Stimulated activated CD4-positive, alpha-beta T cell treated with anti-CD3 and anti-CD28 coated beads, Interleukin-12 subunit alpha, Interleukin-12 subunit beta, amount 100 ng/mL, for 24 hours (primary cell): ENCODE results near the gene SOX11.

Experiments
- DNase-seq, 2 experiments: peaks; one replicate each; pipeline ENCODE4 v3.0.0-alpha.2; 2020; ENCODE audit warnings: low read depth in 2 of 2

SOX11 gene

DNA sequence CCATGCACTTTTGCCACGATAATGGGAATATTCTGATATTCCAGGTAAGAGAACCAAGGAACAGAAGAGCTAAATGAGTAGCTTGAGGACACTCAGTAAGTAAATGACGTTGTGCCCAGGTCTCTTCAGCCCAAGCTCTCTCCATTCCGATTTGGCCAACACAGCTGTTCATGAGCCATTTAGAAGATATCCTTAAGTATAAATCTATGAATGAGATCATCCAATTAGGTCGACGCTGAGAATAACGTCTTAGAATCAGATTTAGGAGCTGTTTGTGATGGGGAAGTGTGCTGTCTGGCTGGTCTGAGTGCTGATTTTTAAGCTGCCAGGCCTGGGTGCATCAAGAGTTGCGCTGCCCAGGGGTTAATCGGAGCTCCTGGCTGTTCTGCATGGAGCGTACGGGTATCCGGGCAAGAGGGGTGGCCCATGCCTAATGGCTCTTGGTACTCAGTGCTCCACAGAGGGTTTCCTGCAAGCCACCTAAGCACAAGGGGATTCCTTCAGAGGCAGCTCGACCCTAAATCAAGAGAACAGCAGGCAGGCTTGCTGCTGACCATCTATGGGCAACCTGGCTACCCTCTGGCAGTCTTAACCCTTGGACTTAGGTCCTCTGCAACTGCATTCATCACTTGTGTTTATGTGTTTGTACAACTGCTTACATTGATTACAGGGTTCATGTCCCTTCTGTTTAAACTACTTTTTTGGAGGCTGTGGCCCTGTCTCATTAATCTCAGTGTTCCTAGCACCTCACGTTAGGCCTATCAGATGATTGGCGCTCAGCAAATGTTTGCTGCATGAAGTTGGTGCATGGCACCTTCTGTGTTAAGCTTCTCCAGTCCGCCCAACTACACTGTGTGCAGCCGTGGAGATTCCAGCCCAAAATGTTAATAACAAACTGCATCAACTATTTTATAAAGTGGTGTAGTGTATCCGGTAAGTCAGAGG, 31.9 kb downstream of the SOX11 start:
- no peak for DNase-seq

DNA sequence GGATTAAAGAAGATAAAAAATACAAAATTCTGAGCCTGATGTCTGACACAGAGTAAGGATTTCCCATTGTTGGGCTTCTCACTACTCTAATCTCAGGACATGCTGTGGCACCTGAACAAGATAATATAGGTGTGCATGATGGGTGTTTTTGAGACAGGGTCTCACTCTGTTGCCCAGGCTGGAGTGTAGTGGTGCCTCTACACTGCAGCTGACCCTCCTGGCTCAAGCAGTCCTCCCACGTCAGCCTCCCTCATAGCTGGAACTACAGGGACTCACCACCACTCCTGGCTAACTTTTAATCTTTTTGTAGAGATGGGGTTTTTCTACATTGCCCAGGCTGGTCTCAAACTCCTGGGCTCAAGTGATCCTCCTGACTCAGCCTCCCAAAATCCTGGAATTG, 32.9 kb downstream of the SOX11 start:
- no peak for DNase-seq

DNA sequence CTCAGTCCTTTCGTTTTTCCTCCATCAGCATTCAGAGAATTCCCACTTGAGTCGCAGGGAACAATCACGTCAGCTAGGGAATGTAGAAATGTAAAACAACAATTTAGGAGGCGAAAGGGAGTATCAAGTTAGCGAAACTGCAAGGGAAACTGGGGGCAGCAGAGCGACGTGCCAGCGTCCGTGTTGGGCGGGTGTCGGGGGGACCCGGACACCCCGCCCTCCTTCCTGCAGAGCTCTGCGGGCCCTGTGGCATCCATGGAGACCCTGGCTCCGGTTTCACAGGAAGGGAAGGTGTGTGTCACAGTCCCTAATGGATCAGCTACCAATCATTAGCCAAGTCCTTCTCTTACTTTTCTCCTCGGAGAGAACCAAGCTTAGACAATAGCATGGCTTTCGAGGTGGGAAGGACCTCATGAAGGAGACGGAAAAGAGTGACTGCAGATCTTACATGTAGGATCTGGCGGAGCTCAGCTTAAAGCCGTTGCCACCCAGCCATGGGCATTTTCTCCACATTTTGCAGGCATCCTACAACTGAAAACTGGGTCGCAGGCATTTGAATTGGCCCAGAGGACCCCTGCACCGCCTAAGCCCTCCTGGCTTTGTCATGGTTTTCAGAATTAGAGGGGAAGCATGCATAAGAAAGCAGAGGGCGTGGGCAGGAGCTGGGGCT, 33.7 kb downstream of the SOX11 start:
- no peak for DNase-seq

DNA sequence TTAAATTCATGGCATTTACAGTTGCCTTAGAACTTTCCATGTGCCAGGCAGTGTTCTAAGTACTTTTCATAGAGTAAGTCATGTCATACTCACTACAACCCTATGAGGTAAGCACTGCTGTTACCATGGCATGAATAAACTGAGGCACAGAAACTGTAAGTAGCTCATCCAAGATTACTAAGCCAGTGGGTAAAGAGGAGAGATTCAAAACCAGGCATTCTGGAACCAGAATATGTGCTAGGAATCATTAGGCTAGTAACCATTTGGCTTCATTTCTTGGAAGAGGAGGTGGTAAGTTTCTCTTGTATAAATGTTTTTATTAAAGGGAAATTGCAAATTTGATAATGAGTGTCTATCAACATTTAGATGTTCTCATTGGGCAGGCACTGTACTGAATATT, 35.1 kb downstream of the SOX11 start:
- no peak for DNase-seq

DNA sequence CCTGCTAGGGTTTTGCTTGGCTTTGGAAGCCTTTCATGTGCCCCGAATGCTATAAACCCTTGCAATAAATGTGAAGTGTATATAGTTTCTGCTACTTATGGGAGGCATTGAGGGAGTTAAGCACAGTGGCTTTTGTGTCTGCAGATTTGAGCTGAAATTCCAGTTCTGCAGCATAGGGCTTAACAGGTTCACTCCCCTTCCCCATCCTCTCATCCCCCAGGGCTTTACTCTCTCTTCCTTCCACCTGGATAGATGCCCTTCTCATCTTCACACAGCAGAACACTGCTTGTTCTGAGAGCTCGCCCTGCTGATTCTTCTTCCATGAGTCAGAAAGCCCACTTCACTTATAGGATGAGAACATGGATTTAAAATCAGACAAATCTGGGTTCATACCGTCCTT, 37.2 kb downstream of the SOX11 start:
- DNase-seq = no peak

DNA sequence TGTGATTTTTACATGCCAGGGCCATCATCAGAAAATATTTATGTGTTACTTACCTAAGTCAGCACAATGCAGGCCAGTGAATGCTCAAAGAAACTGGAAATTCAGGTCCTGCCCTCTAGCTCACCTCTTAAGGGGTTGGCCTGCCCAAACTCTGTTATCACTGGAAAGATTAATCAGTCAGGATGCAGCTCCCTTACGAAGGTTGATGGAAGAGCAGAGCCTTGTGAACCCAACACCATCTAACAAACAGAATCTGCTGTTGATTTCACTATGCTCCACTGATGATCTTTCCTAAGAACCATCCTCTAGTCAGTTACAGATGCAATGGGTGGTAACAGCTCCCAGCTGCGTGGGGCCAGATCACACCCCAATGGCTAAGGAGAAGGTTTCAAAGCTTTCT, 38.2 kb downstream of the SOX11 start:
- DNase-seq = no peak

DNA sequence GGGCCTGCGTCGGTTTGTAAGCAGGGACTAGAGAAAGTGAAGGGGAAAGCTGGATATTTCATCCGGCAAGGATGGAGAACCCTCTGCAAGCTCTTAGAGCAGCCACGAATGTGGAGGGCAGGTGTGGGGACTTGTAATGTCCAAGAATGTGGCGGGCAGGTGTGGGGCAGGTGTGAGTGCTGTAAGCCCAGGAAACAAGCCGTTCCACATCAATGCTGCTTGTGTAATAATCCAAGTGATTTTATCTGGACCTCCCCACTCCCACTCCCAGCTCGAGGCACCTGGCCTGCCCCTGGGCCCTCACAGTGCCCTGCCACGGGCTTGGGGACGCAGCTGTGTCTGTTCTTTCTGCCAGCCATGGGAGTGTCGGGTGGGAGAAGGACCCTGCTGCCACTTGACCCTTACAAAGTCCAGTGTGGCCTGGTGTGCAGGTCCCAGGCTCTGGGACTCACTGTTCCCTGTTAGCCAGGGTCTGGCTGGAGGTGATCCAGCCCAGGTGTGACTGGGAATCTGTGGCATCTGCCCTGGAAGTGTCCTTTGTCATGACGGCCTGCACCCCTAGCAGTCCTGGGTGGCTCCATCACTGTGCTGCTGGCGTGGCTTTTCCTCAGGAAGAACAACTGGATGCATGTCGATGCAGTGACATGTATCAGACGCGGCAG, 42.8 kb downstream of the SOX11 start:
- DNase-seq = no peak

DNA sequence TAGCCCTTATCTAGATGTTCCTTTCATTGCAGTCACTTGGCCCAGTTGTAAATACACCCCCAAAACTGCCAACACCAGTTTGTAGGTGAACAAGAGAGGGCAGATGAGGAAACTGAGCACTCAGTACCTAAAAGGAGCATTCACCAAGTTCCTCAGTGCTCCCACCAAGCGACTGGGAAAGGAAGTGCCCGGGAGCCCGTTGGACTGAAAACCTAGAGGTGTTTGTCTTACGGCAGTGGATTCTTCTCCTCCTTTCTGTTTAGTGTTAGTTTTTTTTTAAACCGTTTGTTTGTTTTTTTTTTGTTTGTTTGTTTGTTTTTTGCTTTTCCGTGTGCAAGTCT, 43.3 kb downstream of the SOX11 start:
- no peak for DNase-seq

DNA sequence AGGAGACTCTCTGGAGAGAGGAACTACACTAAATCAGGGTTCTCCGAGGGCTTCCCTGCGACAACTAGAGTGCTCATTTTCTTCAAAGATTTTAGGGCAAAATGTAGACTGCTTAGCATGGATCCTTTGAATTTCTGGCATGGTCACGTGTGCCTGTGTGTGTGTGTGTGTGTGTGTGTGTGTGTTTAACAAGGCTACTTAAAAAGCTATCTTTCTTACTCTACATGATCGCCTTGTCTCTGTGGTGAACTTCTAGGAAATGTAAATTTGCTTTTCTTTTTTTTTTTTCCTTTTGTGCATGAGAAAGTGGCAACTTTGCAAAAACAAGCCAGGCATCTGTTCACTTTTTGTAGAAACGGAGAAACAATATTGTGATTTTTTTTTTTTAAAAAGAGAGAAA, 43.9 kb downstream of the SOX11 start:
- DNase-seq = no peak

DNA sequence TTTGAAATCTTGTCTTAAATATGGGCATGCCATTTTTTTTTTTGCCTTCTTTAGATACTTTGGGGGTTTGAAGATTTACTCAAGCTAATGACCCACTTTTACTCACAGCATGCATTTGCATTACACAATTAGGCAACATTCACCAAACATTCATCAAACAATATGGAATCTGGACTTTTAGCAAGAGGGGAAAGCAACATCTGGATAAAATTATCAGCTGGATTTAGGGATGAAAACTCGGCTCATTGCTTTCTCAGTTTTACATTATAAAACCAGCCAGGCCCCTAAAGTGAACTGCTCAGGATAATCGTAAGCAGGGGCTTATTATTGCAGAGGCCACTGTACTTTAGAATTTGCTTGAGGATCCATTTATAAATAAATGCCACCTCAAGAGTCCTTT, 44.7 kb downstream of the SOX11 start:
- no peak for DNase-seq

DNA sequence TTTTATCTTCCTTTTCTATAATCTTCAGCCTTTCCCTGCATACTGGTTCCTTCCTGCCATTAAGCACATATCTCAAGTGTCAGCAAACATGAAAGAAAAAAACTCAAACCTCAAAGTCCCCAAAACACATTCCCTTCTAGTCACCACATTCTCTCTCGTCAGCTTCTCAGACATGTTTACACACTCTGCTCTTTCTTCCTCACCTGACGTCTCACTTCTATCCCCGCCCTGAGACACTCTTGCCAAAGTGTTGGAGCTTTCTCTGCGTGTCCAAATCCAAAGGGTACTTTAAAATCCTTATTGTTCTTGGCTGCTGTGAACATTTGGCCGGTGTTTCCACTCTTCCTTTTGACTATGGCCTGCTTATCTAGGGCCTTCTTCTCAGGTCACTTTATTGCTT, 47.9 kb downstream of the SOX11 start:
- no peak for DNase-seq

DNA sequence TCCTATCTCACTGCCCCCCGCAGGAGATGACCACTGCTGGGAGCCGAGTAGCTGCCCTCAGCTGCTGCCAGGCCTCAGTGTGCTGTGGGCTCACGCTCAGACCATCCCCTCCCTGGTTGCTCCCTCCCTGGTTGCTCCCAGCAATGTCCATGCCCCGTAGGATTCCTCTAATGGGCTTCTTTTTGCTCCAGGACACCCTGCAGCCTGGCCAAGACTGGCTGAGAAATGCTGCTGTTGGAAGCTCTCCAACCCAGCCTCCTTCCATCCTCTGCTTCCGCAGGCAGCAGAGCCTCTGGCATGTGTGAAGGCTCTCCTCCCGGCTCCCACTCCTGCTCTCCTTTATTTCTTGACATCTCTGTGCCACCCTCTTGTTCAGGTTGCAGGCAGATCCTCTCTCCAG, 48.6 kb downstream of the SOX11 start:
- no peak for DNase-seq

DNA sequence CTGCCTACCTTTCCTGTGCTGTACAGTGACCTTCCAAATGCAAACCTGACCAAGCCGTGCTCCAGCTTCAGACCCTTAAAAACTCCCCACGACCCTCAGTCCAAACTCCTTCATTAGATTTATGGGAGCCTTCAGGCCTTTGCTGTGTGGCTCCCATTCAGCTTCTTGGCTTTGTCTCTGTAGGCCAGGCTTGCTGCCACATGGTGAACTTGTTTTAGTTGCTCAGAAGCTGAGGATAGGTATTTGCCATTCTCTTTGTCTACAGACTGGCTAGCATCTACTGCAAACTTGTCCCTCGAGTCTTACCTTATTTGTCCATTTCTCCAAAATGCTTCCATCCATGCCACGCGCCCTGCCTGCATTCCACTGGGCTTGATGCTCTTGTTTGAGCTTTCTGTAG, 49.1 kb downstream of the SOX11 start:
- no peak for DNase-seq

DNA sequence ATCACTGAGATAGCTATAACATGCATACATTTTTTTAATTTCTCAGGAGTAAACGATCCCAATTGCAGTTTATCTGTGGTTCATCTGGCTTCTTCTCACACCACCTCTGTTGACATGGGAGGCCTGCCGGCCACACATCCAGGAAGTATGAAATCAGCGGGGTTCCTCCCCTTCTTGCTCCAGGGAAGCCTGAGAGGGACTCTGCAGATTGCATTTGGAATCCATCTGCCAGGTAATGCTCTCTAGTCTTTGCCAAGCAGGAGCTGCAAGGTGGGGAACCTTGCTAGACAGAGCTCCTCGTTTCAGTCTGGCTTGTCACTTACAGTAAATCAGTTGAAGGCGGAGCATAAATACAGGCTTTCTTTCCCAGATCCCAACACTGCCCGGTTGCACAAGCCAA, 49.9 kb downstream of the SOX11 start:
- no peak for DNase-seq

DNA sequence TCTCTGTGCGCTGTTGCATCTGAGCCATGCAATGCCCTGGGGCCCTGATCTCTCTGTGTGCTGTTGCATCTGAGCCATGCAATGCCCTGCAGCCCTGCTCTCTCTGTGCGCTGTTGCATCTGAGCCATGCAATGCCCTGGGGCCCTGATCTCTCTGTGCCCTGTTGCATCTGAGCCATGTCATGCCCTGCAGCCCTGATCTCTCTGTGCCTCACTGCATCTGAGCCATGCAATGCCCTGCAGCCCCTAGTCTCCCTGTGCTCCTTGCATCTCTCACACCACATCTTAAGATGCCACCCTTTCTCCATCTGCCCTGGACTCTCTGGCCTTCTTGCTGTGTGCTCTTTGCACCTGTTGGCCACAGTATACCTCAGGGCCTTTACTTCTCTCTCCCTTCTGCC, 56.2 kb downstream of the SOX11 start:
- DNase-seq = no peak

DNA sequence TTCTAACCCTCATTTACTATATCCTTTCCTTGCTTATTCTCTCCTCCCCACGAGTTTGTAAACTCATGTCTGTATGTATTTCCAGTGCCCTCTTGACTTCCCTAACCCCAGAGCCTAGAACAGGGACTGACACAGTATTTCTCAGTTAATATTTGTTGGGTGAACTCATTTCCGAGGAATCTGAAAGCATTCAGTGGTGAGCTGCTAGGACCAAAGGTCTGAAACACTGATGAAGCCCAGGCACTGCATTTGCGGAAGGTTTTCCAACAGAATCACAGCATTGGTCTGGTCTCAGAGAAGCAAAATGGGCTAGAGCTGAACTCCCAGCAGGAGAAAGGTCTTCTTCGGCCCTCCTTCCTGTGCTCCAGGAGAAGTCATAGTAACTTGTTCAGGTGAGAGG, 56.8 kb downstream of the SOX11 start:
- no peak for DNase-seq

DNA sequence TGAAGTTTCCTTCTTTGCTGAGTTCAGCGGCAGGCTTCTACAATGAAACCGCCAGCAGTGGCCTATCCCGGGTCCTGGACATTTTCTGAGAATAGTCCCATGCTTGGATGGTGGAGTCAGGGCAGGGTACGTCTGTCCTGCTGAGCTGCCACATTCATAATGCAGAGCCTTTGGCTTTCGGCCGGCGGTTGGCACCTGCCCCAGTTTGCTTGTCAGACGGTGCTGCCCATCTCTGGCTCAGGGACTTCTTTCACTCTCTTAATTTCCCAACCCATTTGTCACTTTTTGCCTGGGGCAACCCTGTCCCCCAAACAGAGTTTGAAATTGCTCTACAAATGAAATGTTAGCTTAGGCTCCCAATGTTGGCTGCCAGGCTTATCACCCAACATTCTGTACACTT, 57.2 kb downstream of the SOX11 start:
- DNase-seq = no peak
